Amniotic epithelial cell (primary cell): ENCODE measurements around the gene SMYD3.
"Not testable (repeated sequence)": the region's sequence is repeated elsewhere in the genome, so short reads cannot be mapped to it uniquely, and the experiment has no call there.

Source experiments
- DNase-seq: peaks from one replicate; pipeline ENCODE4 v3.0.0-alpha.2; 2010; ENCODE audit warnings: low read depth

SMYD3 gene

GRCh38 chr1:246351721-246352120 lies 155.4 kb downstream of the SMYD3 start:
- DNase-seq: no peak

GRCh38 chr1:246350745-246351144 lies 156.3 kb downstream of the SMYD3 start:
- peak; percentile 94 for DNase-seq

GRCh38 chr1:246343937-246344336 lies 163.1 kb downstream of the SMYD3 start:
- DNase-seq: no peak

GRCh38 chr1:246343251-246343650 lies 163.8 kb downstream of the SMYD3 start:
- DNase-seq: no peak

- DNase-seq: no peak
These were observed 168.5 kb downstream of the SMYD3 start for GRCh38 chr1:246338546-246338945.

- DNase-seq: no peak
These were observed 169.0 kb downstream of the SMYD3 start for GRCh38 chr1:246338098-246338497.

- DNase-seq: peak; percentile 31
These were observed 171.9 kb downstream of the SMYD3 start for GRCh38 chr1:246335151-246335550.

- peak; percentile 57 for DNase-seq
These were observed 173.2 kb downstream of the SMYD3 start for GRCh38 chr1:246333855-246334254.

GRCh38 chr1:246332078-246332477 lies 175.0 kb downstream of the SMYD3 start:
- DNase-seq: peak; percentile 79

GRCh38 chr1:246329900-246330299 lies 177.2 kb downstream of the SMYD3 start:
- DNase-seq: peak; percentile 33

GRCh38 chr1:246329292-246329691 lies 177.8 kb downstream of the SMYD3 start:
- not testable (repeated sequence) for DNase-seq

- DNase-seq: peak; percentile 77
These were observed 182.4 kb downstream of the SMYD3 start for GRCh38 chr1:246324711-246325110.

GRCh38 chr1:246324033-246324432 lies 183.0 kb downstream of the SMYD3 start:
- not testable (repeated sequence) for DNase-seq

- no peak for DNase-seq
These were observed 186.8 kb downstream of the SMYD3 start for GRCh38 chr1:246320286-246320685.

- no peak for DNase-seq
These were observed 187.9 kb downstream of the SMYD3 start for GRCh38 chr1:246319083-246319714.

GRCh38 chr1:246318622-246319021 lies 188.5 kb downstream of the SMYD3 start:
- no peak for DNase-seq

GRCh38 chr1:246318036-246318359 lies 189.1 kb downstream of the SMYD3 start:
- DNase-seq: no peak

GRCh38 chr1:246317332-246318035 lies 189.6 kb downstream of the SMYD3 start:
- peak; percentile 52 for DNase-seq

GRCh38 chr1:246311461-246311860 lies 195.6 kb downstream of the SMYD3 start:
- DNase-seq: no peak

GRCh38 chr1:246309247-246309884 lies 197.7 kb downstream of the SMYD3 start:
- no peak for DNase-seq

- no peak for DNase-seq
These were observed 198.5 kb downstream of the SMYD3 start for GRCh38 chr1:246308533-246309075.

GRCh38 chr1:246306415-246307037 lies 200.6 kb downstream of the SMYD3 start:
- DNase-seq: no peak
